H1 (cell line): ENCODE data around the gene ACOT7. TPM values are rescaled to one million over a fixed set of nuclear protein-coding genes. Genes with fewer than 3 reads are reported as not detected.

Source experiments
- CTCF ChIA-PET: fragments of 300-600 bp; sonication (Branson Sonifier 250); formaldehyde crosslinking; loops from one replicate; lab custom pipeline; 2021; ENCODE audit not compliant: partially characterized antibody; lab: Charles Lee
- POLR2A ChIA-PET: fragments of 300-600 bp; sonication (Branson Sonifier 250); formaldehyde crosslinking; loops from one replicate; lab custom pipeline; 2021; ENCODE audit warnings: inconsistent platforms; ENCODE audit not compliant: partially characterized antibody; lab: Charles Lee
- DNase-seq, 2 experiments: peaks; one replicate each; pipeline versions ENCODE4 v3.0.0 to v3.0.0-alpha.2; 2010 to 2022; ENCODE audit warnings: low spot score in 2 of 2, low read depth in 1 of 2, mixed read lengths in 1 of 2
- FAIRE-seq: peaks from 2 replicates; lab custom pipeline; 2011; peaks lifted over from hg19 to GRCh38; lab: Jason Lieb, UNC
- H2AFZ ChIP-seq: 2 replicates; pipeline ENCODE4 v1.8.1; 2012; ENCODE audit warnings: low read length, inconsistent platforms
- H2AK5ac ChIP-seq: 2 replicates; pipeline ENCODE4 v1.6.1; 2013; ENCODE audit warnings: low read depth, low read length
- H2BK120ac ChIP-seq: replicated peaks from 2 replicates; pipeline ENCODE3; 2013; ENCODE audit warnings: low read depth, low read length, inconsistent platforms
- H2BK12ac ChIP-seq: 2 replicates; pipeline ENCODE4 v1.6.1; 2013; ENCODE audit warnings: low read depth, low read length
- H2BK15ac ChIP-seq: 2 replicates; pipeline ENCODE4 v1.6.1; 2013; ENCODE audit warnings: low read length
- H2BK20ac ChIP-seq: 2 replicates; pipeline ENCODE4 v1.6.1; 2013; ENCODE audit warnings: low read length
- H2BK5ac ChIP-seq: 2 replicates; pipeline ENCODE4 v1.6.1; 2013; ENCODE audit warnings: low read depth, low read length
- H3K14ac ChIP-seq: 2 replicates; pipeline ENCODE4 v1.6.1; 2013; ENCODE audit warnings: inconsistent platforms; ENCODE audit not compliant: insufficient read length
- H3K18ac ChIP-seq: 2 replicates; pipeline ENCODE4 v1.6.1; 2013; ENCODE audit warnings: low read length; ENCODE audit errors: extremely low read depth
- H3K23ac ChIP-seq: 2 replicates; pipeline ENCODE4 v1.6.1; 2013; ENCODE audit warnings: inconsistent platforms; ENCODE audit not compliant: insufficient read length
- H3K23me2 ChIP-seq: 2 replicates; pipeline ENCODE4 v1.6.1; 2013; ENCODE audit warnings: low read depth, low read length
- H3K27ac ChIP-seq: 2 replicates; pipeline ENCODE4 v1.6.1; 2011; ENCODE audit warnings: low read depth, low read length, inconsistent platforms
- H3K27me3 ChIP-seq, 4 experiments: replicated peaks in 1 of 4; 1 replicate in 1 of 4; 2 replicates in 3 of 4; pipeline versions ENCODE4 v1.6.1 to v1.8.1; 2011 to 2013; ENCODE audit warnings: low read length in 3 of 4, mild to moderate bottlenecking in 3 of 4, inconsistent platforms in 2 of 4, mixed read lengths in 2 of 4, moderate library complexity in 1 of 4; ENCODE audit not compliant: control insufficient read depth in 3 of 4, insufficient read depth in 3 of 4; ENCODE audit errors: extremely low read depth in 1 of 4
- H3K36me3 ChIP-seq, 4 experiments: 2 replicates each; pipeline versions ENCODE4 v1.6.1 to v1.8.1; 2011 to 2013; ENCODE audit warnings: mild to moderate bottlenecking in 4 of 4, low read length in 3 of 4, moderate library complexity in 2 of 4, control low read depth in 1 of 4, inconsistent platforms in 1 of 4; ENCODE audit not compliant: insufficient read depth in 4 of 4, control insufficient read depth in 2 of 4
- H3K4ac ChIP-seq: replicated peaks from 2 replicates; pipeline ENCODE3; 2013; ENCODE audit warnings: low read length, low read depth, mixed read lengths, inconsistent platforms; ENCODE audit not compliant: insufficient read length
- H3K4me1 ChIP-seq, 4 experiments: replicated peaks in 1 of 4; 1 replicate in 1 of 4; 2 replicates in 3 of 4; pipeline versions ENCODE4 v1.6.1 to v1.8.1; 2011 to 2013; ENCODE audit warnings: low read length in 3 of 4, inconsistent platforms in 2 of 4, mixed read lengths in 1 of 4; ENCODE audit not compliant: insufficient read depth in 4 of 4, control insufficient read depth in 3 of 4
- H3K4me2 ChIP-seq, 2 experiments: 2 replicates each; pipeline versions ENCODE4 v1.6.1 to v1.8.1; 2011 to 2013; ENCODE audit warnings: low read depth in 2 of 2, low read length in 2 of 2, control low read depth in 1 of 2, inconsistent platforms in 1 of 2, mild to moderate bottlenecking in 1 of 2; ENCODE audit not compliant: insufficient read depth in 1 of 2
- H3K4me3 ChIP-seq, 4 experiments: fragments of 200-600, 300-600 bp in 1 of 4; sonication (generic), shearing (Covaris generic), sonication (Bioruptor Twin) in 1 of 4; 2 replicates each; pipeline versions ENCODE4 v1.5.1 to v1.8.1; 2011 to 2016; ENCODE audit warnings: low read length in 4 of 4, low read depth in 3 of 4, control low read depth in 2 of 4, inconsistent platforms in 2 of 4, mild to moderate bottlenecking in 2 of 4, mixed read lengths in 1 of 4, moderate library complexity in 1 of 4; ENCODE audit not compliant: insufficient read depth in 2 of 4; ENCODE audit errors: extremely low read depth in 1 of 4
- H3K56ac ChIP-seq: replicated peaks from 2 replicates; pipeline ENCODE3; 2013; ENCODE audit warnings: low read depth, mild to moderate bottlenecking, mixed read lengths, low read length, inconsistent platforms; ENCODE audit not compliant: insufficient read length
- H3K79me1 ChIP-seq: 2 replicates; pipeline ENCODE4 v1.6.1; 2013; ENCODE audit warnings: low read depth, low read length, control low read depth
- H3K79me2 ChIP-seq, 2 experiments: 2 replicates each; pipeline versions ENCODE4 v1.6.1 to v1.8.1; 2012 to 2013; ENCODE audit warnings: low read length in 2 of 2, mild to moderate bottlenecking in 2 of 2, inconsistent platforms in 1 of 2; ENCODE audit not compliant: insufficient read depth in 2 of 2, control insufficient read depth in 1 of 2
- H3K9ac ChIP-seq, 4 experiments: replicated peaks in 1 of 4; 1 replicate in 1 of 4; 2 replicates in 3 of 4; pipeline versions ENCODE4 v1.6.1 to v1.8.1; 2011 to 2013; ENCODE audit warnings: low read depth in 3 of 4, low read length in 3 of 4, control low read depth in 2 of 4, mild to moderate bottlenecking in 2 of 4, moderate library complexity in 2 of 4, inconsistent platforms in 1 of 4; ENCODE audit errors: extremely low read depth in 1 of 4
- H3K9me3 ChIP-seq, 2 experiments: 2 replicates each; pipeline versions ENCODE4 v1.6.1 to v1.8.1; 2012 to 2013; ENCODE audit warnings: mild to moderate bottlenecking in 2 of 2, moderate library complexity in 2 of 2, control low read depth in 1 of 2, inconsistent platforms in 1 of 2, low read depth in 1 of 2, low read length in 1 of 2, mixed read lengths in 1 of 2; ENCODE audit not compliant: insufficient read depth in 2 of 2
- H4K20me1 ChIP-seq, 2 experiments: replicated peaks in 1 of 2; 2 replicates each; pipeline versions ENCODE3 to v1.8.1; 2011 to 2013; ENCODE audit warnings: inconsistent platforms in 2 of 2, low read length in 2 of 2, mild to moderate bottlenecking in 1 of 2; ENCODE audit not compliant: insufficient read depth in 2 of 2, control insufficient read depth in 1 of 2
- H4K5ac ChIP-seq: 2 replicates; pipeline ENCODE4 v1.6.1; 2013; ENCODE audit warnings: low read length, low read depth, mixed read lengths, inconsistent platforms; ENCODE audit not compliant: insufficient read length
- H4K8ac ChIP-seq: 2 replicates; pipeline ENCODE4 v1.8.0; 2013; ENCODE audit warnings: mild to moderate bottlenecking, moderate library complexity, low read length, inconsistent platforms; ENCODE audit not compliant: insufficient read depth; ENCODE audit errors: extremely low read depth
- H4K91ac ChIP-seq: replicated peaks from 2 replicates; pipeline ENCODE3; 2013; ENCODE audit warnings: low read length, mixed read lengths, inconsistent platforms; ENCODE audit not compliant: insufficient read length
- ASH2L ChIP-seq: fragments of 200-600, 300-600 bp; sonication (generic); IDR thresholded peaks from one replicate; pipeline ENCODE4 v1.7.1; 2017; ENCODE audit warnings: low read length
- BRCA1 ChIP-seq: IDR thresholded peaks from 2 replicates; pipeline ENCODE4 v1.6.1; 2012; ENCODE audit warnings: low read depth, low read length, improper control_type of control experiment
- CBX8 ChIP-seq: fragments of 300-800, 300-1000 bp; sonication (generic); IDR thresholded peaks from 2 replicates; pipeline ENCODE4 v1.7.1; 2016; ENCODE audit warnings: low read depth, low read length, borderline replicate concordance
- CHD2 ChIP-seq: IDR thresholded peaks from 2 replicates; pipeline ENCODE4 v1.6.1; 2012; ENCODE audit warnings: low read length, improper control_type of control experiment
- EZH2 ChIP-seq: fragments of 200-600 bp; sonication (generic); IDR thresholded peaks from 2 replicates; pipeline ENCODE4 v1.7.1; 2012; ENCODE audit warnings: low read depth, mild to moderate bottlenecking, moderate library complexity, low read length, inconsistent platforms; ENCODE audit not compliant: severe bottlenecking
- HDAC2 ChIP-seq, 2 experiments: fragments of 300-600 bp in 1 of 2; sonication (generic) in 1 of 2; IDR thresholded peaks; 2 replicates each; pipeline ENCODE4 v1.6.1; 2011 to 2012; ENCODE audit warnings: low read depth in 2 of 2, low read length in 2 of 2, mild to moderate bottlenecking in 2 of 2, moderate library complexity in 2 of 2, borderline replicate concordance in 1 of 2, inconsistent platforms in 1 of 2
- NANOG ChIP-seq: IDR thresholded peaks from 2 replicates; pipeline ENCODE4 v1.6.1; 2011; ENCODE audit warnings: low read length, low read depth, mild to moderate bottlenecking, inconsistent platforms; ENCODE audit not compliant: insufficient read depth, poor library complexity, severe bottlenecking
- POLR2AphosphoS5 ChIP-seq: IDR thresholded peaks from 2 replicates; pipeline ENCODE4 v1.6.1; 2011; ENCODE audit warnings: low read depth, low read length
- RFX5 ChIP-seq: IDR thresholded peaks from 2 replicates; pipeline ENCODE4 v1.6.1; 2011; ENCODE audit warnings: low read depth, low read length, improper control_type of control experiment, borderline replicate concordance
- RNF2 ChIP-seq: fragments of 200-900, 300-1000 bp; sonication (generic); IDR thresholded peaks from 2 replicates; pipeline ENCODE4 v1.7.1; 2016; ENCODE audit warnings: borderline replicate concordance, low read depth, mild to moderate bottlenecking, antibody characterized with exemption, low read length; ENCODE audit not compliant: poor library complexity, severe bottlenecking; ENCODE audit errors: missing control alignments
- SIN3A ChIP-seq, 2 experiments: IDR thresholded peaks in 1 of 2; conservative IDR thresholded peaks in 1 of 2; 2 replicates each; pipeline ENCODE4 v1.6.1; 2011 to 2012; ENCODE audit warnings: low read length in 2 of 2, improper control_type of control experiment in 1 of 2, low read depth in 1 of 2, mild to moderate bottlenecking in 1 of 2
- WGBS, 2 experiments: shearing (Covaris generic) in 1 of 2; methylation state at CpG; one replicate each; pipeline versions ENCODE4 v1.1.6 to v1.1.7; 2013 to 2015; ENCODE audit warnings: low lambda C conversion rate in 2 of 2, mixed read lengths in 2 of 2, inconsistent platforms in 1 of 2, low coverage in 1 of 2, missing lambda C conversion rate in 1 of 2; ENCODE audit not compliant: insufficient replicate concordance in 2 of 2, insufficient coverage in 1 of 2, insufficient read length in 1 of 2; ENCODE audit errors: extremely low coverage in 1 of 2, missing lambda C conversion rate in 1 of 2; 5-methylcytosine and 5-hydroxymethylcytosine counted together
- polyA plus RNA-seq, 7 experiments: library from polyadenylated mRNA; depleted of rRNA in 3 of 7; stranded (reverse) in 5 of 7; unstranded in 2 of 7; fragments of >200 nt in 5 of 7; fragments of 200-250 nt in 2 of 7; gene quantifications; 1 replicate in 5 of 7; 2 replicates in 1 of 7; 4 replicates in 1 of 7; pipeline versions ENCODE4 v1.2.1 to v1.2.3, GENCODE V29; 2011 to 2013; ENCODE audit warnings: missing spikeins in 2 of 7, mixed read lengths in 2 of 7
- total RNA-seq: library from RNA; stranded (reverse); fragmentation: NEBNext Ultra II Directional; extraction: Animal tissue kit (Norgen Biotek cat#: 25700); gene quantifications from 2 replicates; pipeline ENCODE4 v1.2.1, GENCODE V29; 2021

Gene ACOT7
- total and polyA plus RNA-seq, 2 of the 8 experiments (the other 6 are each of a cell fraction or from before 2014, with no cell fraction given), result 151 to 214 TPM

- Histone ChIP-seq H3K4me3 (peak overlapping the region in 1 of 4 experiments; percentile 42; a peak in 1 of 8 replicates), H3K36me3 (no peaks in the 10 kb centered on the region), H3K18ac (peak overlapping the region; percentile 40; the same call in 1 of the 2 replicates), H3K27ac (no peak overlapping the region), H2BK12ac (peak overlapping the region; percentile 94; the same call in 1 of the 2 replicates), H2BK120ac (no peak overlapping the region), H2BK20ac (no peak overlapping the region), H3K4me2 (peak overlapping the region; percentile 59 to 66; a peak in 2 of 4 replicates), H3K14ac (no peak overlapping the region), H2AFZ (no peak overlapping the region), H2BK5ac (peak overlapping the region; percentile 97; the same call in 1 of the 2 replicates), H3K79me2 (peaks cover 8 to 79% of the 10 kb centered on the region in 2 experiments), H3K79me1 (peaks cover 10% of the 10 kb centered on the region), H3K23ac (no peak overlapping the region), H4K5ac (no peak overlapping the region), H3K23me2 (no peaks in the 10 kb centered on the region; the same call in 1 of the 2 replicates), H3K4ac (no peak overlapping the region), H3K4me1 (peaks cover 14 to 26% (median 19%) of the 10 kb centered on the region in 4 experiments), H3K56ac (no peak overlapping the region), H4K91ac (no peak overlapping the region), H4K20me1 (peaks cover 0 to 5% of the 10 kb centered on the region in 2 experiments), H2BK15ac (no peak overlapping the region), H3K9ac (no peak overlapping the region), H2AK5ac (peak overlapping the region; percentile 4), H4K8ac (no peak overlapping the region), H3K27me3 (no peaks in the 10 kb centered on the region), H3K9me3 (no peaks in the 10 kb centered on the region)
- FAIRE-seq, result no peak
- DNase-seq, result no peak
- WGBS, 2 experiments, result 83 to 100% methylated on average over 1 to 10 of the region's 10 CpGs
- ChIA-PET CTCF (interaction anchor here (0.8 to 58.4 kb wide), 10 partner anchors 10 to 113 kb away, joined by 3 to 1769 read pairs (median 4); no protein-coding TSS in a partner anchor), POLR2A (interaction anchor here (1.3 to 3.7 kb wide), 5 partner anchors 8 to 34 kb away, joined by 4 to 26 read pairs (median 8); partner anchors contain the start of genes ACOT7 and HES2)
- no peak for TF ChIP-seq HDAC2 (IDR thresholded peaks at IDR 0.05; ENCODE audit: borderline replicate concordance in 1 of 2, low read depth in 2 of 2, low read length in 2 of 2)
- no peak for TF ChIP-seq CHD2
- no peak for TF ChIP-seq EZH2
- TF ChIP-seq NANOG, result no peak
- no peak for TF ChIP-seq SIN3A (conservative IDR thresholded peaks at IDR 0.05 in 1 of 2, IDR thresholded peaks at IDR 0.05 in 1 of 2; ENCODE audit: low read depth in 1 of 2, low read length in 2 of 2)
- no peak for TF ChIP-seq POLR2AphosphoS5
- TF ChIP-seq RNF2, result no peak
- TF ChIP-seq CBX8, result no peak
- no peak for TF ChIP-seq ASH2L
- no peak for TF ChIP-seq BRCA1
- TF ChIP-seq RFX5, result no peak
These were observed 7.1 kb downstream of the ACOT7 start for GRCh38 chr1:6386371-6386949.
